SK-N-SH (cell line): ENCODE data around the gene MAP3K13. TPM values are rescaled to one million over a fixed set of nuclear protein-coding genes. Genes with fewer than 3 reads are reported as not detected.

ENCODE experiments used
- CTCF ChIA-PET: fragments of 300-600, 350-600 bp; formaldehyde crosslinking; extraction: SDS; loops from one replicate; lab custom pipeline; 2021; lab: Yijun Ruan, JAX
- POLR2A ChIA-PET: fragments of 350-600 bp; sonication (Branson Sonifier 250); formaldehyde crosslinking; extraction: SDS; loops from one replicate; lab custom pipeline; 2020; ENCODE audit warnings: antibody characterized with exemption, inconsistent platforms; lab: Yijun Ruan, JAX
- DNase-seq: peaks from one replicate; pipeline ENCODE4 v3.0.0; 2012
- H2AFZ ChIP-seq: fragments of 200-600 bp; sonication (generic); 2 replicates; pipeline ENCODE4 v1.8.1; 2016; ENCODE audit warnings: antibody characterized with exemption, mild to moderate bottlenecking, low read depth
- H3F3A ChIP-seq: fragments of 200-600 bp; sonication (generic); replicated peaks from 2 replicates; pipeline ENCODE3; 2016; ENCODE audit warnings: antibody characterized with exemption, mild to moderate bottlenecking; ENCODE audit not compliant: insufficient read depth
- H3K27ac ChIP-seq, 2 experiments: fragments of 200-500 bp in 1 of 2; fragments of 200-600 bp in 1 of 2; sonication (Bioruptor generic) in 1 of 2; sonication (generic), shearing (Covaris generic) in 1 of 2; 2 replicates each; pipeline versions ENCODE4 v1.5.1 to v1.6.1; 2014 to 2016; ENCODE audit warnings: low read depth in 2 of 2, inconsistent platforms in 1 of 2, low read length in 1 of 2, mild to moderate bottlenecking in 1 of 2, mixed read lengths in 1 of 2
- H3K27me3 ChIP-seq: fragments of 200-600 bp; sonication (generic), shearing (Covaris generic); 2 replicates; pipeline ENCODE4 v1.6.1; 2016; ENCODE audit warnings: mixed run types; ENCODE audit not compliant: insufficient read depth
- H3K36me3 ChIP-seq, 2 experiments: fragments of 200-500 bp in 1 of 2; fragments of 200-600 bp in 1 of 2; sonication (Bioruptor generic) in 1 of 2; sonication (generic) in 1 of 2; replicated peaks in 1 of 2; 2 replicates each; pipeline versions ENCODE3 to v1.5.1; 2014 to 2016; ENCODE audit warnings: low read length in 1 of 2, mild to moderate bottlenecking in 1 of 2; ENCODE audit not compliant: insufficient read depth in 2 of 2, control insufficient read depth in 1 of 2
- H3K4me1 ChIP-seq, 2 experiments: fragments of 200-500 bp in 1 of 2; fragments of 200-600 bp in 1 of 2; sonication (Bioruptor generic) in 1 of 2; sonication (generic), shearing (Covaris generic) in 1 of 2; 2 replicates each; pipeline versions ENCODE4 v1.5.1 to v1.6.1; 2014 to 2016; ENCODE audit warnings: low read depth in 1 of 2, low read length in 1 of 2, mixed run types in 1 of 2; ENCODE audit not compliant: insufficient read depth in 2 of 2, control insufficient read depth in 1 of 2
- H3K4me2 ChIP-seq: fragments of 200-600 bp; sonication (generic), shearing (Covaris generic); 2 replicates; pipeline ENCODE4 v1.6.1; 2017; ENCODE audit warnings: mixed run types
- H3K4me3 ChIP-seq, 2 experiments: fragments of 200-500 bp in 1 of 2; fragments of 200-600 bp in 1 of 2; sonication (Bioruptor generic) in 1 of 2; sonication (generic), shearing (Covaris generic) in 1 of 2; 2 replicates each; pipeline versions ENCODE4 v1.5.1 to v1.8.1; 2014 to 2016; ENCODE audit warnings: low read depth in 2 of 2, inconsistent platforms in 1 of 2, low read length in 1 of 2, mild to moderate bottlenecking in 1 of 2, mixed read lengths in 1 of 2, moderate library complexity in 1 of 2
- H3K79me2 ChIP-seq: fragments of 200-600 bp; sonication (generic); 2 replicates; pipeline ENCODE4 v1.8.1; 2017; ENCODE audit warnings: mild to moderate bottlenecking; ENCODE audit not compliant: insufficient read depth
- H3K9ac ChIP-seq: fragments of 200-600 bp; sonication (generic); 2 replicates; pipeline ENCODE4 v1.6.1; 2017; ENCODE audit warnings: mixed run types
- H3K9me2 ChIP-seq: fragments of 200-600 bp; sonication (generic); 2 replicates; pipeline ENCODE4 v1.6.1; 2017; ENCODE audit warnings: mixed run types
- H3K9me3 ChIP-seq: fragments of 200-600 bp; sonication (generic); 2 replicates; pipeline ENCODE4 v1.6.1; 2017; ENCODE audit warnings: mixed run types, mild to moderate bottlenecking, moderate library complexity
- H4K20me1 ChIP-seq: fragments of 200-600 bp; sonication (generic); 2 replicates; pipeline ENCODE4 v1.6.1; 2017; ENCODE audit warnings: mild to moderate bottlenecking, mixed run types; ENCODE audit not compliant: insufficient read depth
- FOSL2 ChIP-seq: IDR thresholded peaks from 2 replicates; pipeline ENCODE4 v1.4.0; 2012; ENCODE audit warnings: low read depth, mild to moderate bottlenecking, moderate library complexity, borderline replicate concordance
- FOXJ3 ChIP-seq: sonication (generic); formaldehyde crosslinking; IDR thresholded peaks from 2 replicates; pipeline ENCODE4 v1.5.1; 2020; ENCODE audit warnings: mild to moderate bottlenecking, missing genetic modification reagents
- GATA2 ChIP-seq: sonication (generic); formaldehyde crosslinking; IDR thresholded peaks from 2 replicates; pipeline ENCODE4 v1.5.0; 2020; ENCODE audit warnings: mild to moderate bottlenecking, missing genetic modification reagents
- MEF2A ChIP-seq: IDR thresholded peaks from 2 replicates; pipeline ENCODE4 v1.4.0; 2012; ENCODE audit warnings: low read depth, borderline replicate concordance
- RAD21 ChIP-seq: IDR thresholded peaks from 2 replicates; pipeline ENCODE4 v1.6.1; 2012; ENCODE audit warnings: mild to moderate bottlenecking, low read length
- RCOR1 ChIP-seq: fragments of 150-350 bp; IDR thresholded peaks from 2 replicates; pipeline ENCODE4 v1.6.1; 2017; ENCODE audit warnings: antibody characterized with exemption, low read length
- REST ChIP-seq: IDR thresholded peaks from 2 replicates; pipeline ENCODE4 v1.6.1; 2012; ENCODE audit warnings: mild to moderate bottlenecking, low read depth, low read length, moderate library complexity
- RXRA ChIP-seq: IDR thresholded peaks from 2 replicates; pipeline ENCODE4 v1.4.0; 2012; ENCODE audit warnings: low read depth, mild to moderate bottlenecking, borderline replicate concordance
- SIN3A ChIP-seq: IDR thresholded peaks from 2 replicates; pipeline ENCODE4 v1.6.1; 2012; ENCODE audit warnings: low read depth, mild to moderate bottlenecking, low read length, moderate library complexity, borderline replicate concordance
- TEAD4 ChIP-seq: IDR thresholded peaks from 2 replicates; pipeline ENCODE4 v1.4.0; 2012; ENCODE audit warnings: mild to moderate bottlenecking, borderline replicate concordance; ENCODE audit not compliant: insufficient read depth
- WGBS: methylation state at CpG from one replicate; pipeline ENCODE4 v1.1.6; 2017; ENCODE audit warnings: low lambda C conversion rate; 5-methylcytosine and 5-hydroxymethylcytosine counted together
- polyA plus RNA-seq, 3 experiments: library from polyadenylated mRNA; depleted of rRNA; stranded (reverse); fragments of >200 nt; gene quantifications; 2 replicates each; pipeline ENCODE4 v1.2.3, GENCODE V29; 2012
- TF ChIP-seq, protein P1 (sequence below): IDR thresholded peaks from 2 replicates; pipeline ENCODE4 v1.4.0; 2012; ENCODE audit warnings: low read depth, borderline replicate concordance

The MAP3K13 gene
- polyA plus RNA-seq, 1 of the 3 experiments (the other 2 are of a cell fraction), result 9.1 TPM

- DNase-seq, result no peak
- H3K4me3 ChIP-seq, result no peak overlapping the region
- H4K20me1 ChIP-seq, result no peaks in the 10 kb centered on the region
- TF ChIP-seq, protein P1, sequence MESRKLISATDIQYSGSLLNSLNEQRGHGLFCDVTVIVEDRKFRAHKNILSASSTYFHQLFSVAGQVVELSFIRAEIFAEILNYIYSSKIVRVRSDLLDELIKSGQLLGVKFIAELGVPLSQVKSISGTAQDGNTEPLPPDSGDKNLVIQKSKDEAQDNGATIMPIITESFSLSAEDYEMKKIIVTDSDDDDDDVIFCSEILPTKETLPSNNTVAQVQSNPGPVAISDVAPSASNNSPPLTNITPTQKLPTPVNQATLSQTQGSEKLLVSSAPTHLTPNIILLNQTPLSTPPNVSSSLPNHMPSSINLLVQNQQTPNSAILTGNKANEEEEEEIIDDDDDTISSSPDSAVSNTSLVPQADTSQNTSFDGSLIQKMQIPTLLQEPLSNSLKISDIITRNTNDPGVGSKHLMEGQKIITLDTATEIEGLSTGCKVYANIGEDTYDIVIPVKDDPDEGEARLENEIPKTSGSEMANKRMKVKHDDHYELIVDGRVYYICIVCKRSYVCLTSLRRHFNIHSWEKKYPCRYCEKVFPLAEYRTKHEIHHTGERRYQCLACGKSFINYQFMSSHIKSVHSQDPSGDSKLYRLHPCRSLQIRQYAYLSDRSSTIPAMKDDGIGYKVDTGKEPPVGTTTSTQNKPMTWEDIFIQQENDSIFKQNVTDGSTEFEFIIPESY, result no peak
- TF ChIP-seq REST (no peak), GATA2 (CRISPR knock-in tag) (no peak), SIN3A (no peak), TEAD4 (no peak), MEF2A (no peak), RXRA (no peak), RCOR1 (no peak), FOSL2 (no peak), FOXJ3 (CRISPR knock-in tag) (no peak), RAD21 (no peak)
- no peaks in the 10 kb centered on the region for H3K4me1 ChIP-seq
- no peaks in the 10 kb centered on the region for H3F3A ChIP-seq
- H3K27me3 ChIP-seq, result no peaks in the 10 kb centered on the region
- no peaks in the 10 kb centered on the region for H3K9me3 ChIP-seq
- H3K79me2 ChIP-seq, result no peaks in the 10 kb centered on the region
- WGBS, result 48% methylated on average over 4 of the region's 4 CpGs
- H3K9me2 ChIP-seq, result no peaks in the 10 kb centered on the region
- no peak overlapping the region for H2AFZ ChIP-seq
- no peak overlapping the region for H3K9ac ChIP-seq
- CTCF ChIA-PET, result no interaction called here
- no peak overlapping the region for H3K27ac ChIP-seq
- POLR2A ChIA-PET, result no interaction called here
- no peak overlapping the region for H3K4me2 ChIP-seq
- H3K36me3 ChIP-seq, result no peaks in the 10 kb centered on the region
These were observed 148.8 kb downstream of the MAP3K13 start for GRCh38 chr3:185511711-185512110.
